ENCODE data around the gene DBH. TPM values are rescaled to one million over a fixed set of nuclear protein-coding genes. Genes with fewer than 3 reads are reported as not detected.
"Not testable (repeated sequence)": the region's sequence is repeated elsewhere in the genome, so short reads cannot be mapped to it uniquely, and the experiment has no call there.

Gene DBH
- total RNA-seq, 1 experiment from 2014 or later: not detected

DNA sequence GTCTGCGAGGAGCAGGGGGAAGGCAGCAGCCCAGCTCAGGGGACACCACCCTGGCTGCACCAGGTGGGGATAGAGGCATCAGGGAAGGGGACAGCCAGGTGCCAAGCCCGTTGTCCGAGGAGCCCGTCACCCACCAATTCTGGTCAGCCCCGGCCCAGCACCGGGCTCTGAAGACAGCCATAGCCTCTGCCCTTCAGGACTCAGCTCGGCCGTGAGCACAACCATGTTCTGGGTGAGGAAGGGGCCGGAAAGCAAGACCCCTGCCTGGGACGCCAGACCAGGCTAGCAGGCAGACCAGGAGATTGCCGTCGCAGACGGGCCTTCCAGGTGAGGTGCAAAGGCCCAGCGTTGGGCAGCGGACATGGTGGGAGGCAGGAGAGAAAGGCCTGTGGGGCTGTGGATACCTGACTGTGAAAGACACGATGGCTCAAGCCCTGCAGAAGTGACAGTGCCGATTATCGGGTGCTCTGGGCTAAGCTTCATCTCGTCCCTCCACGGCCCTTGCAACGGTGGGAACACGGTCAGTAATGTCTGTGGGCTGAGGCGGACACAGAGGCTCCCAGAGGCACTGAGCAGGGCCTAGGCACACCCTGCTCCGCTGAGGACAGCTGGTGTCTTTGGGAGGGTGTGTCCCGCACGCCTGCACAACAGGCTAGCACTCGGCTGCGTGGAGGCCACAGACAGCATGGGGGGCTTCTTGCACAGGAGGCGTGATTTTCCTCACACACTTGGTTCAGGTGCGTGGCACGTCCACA lies 36.5 kb downstream of the DBH start:
- intact Hi-C loops (cut with micrococcal nuclease; ENCODE audit: unreplicated experiment): no loop called here
- DNase-seq (ENCODE audit: low spot score): no peak
- Histone ChIP-seq H3K27me3 (replicated peaks; ENCODE audit: insufficient read depth, low read depth, low read length, poor library complexity) (no peaks in the 10 kb centered on the region), H3K4me3 (ENCODE audit: low read depth, low read length, poor library complexity, severe bottlenecking) (no peak overlapping the region), H3K9me3 (ENCODE audit: low read depth, low read length, poor library complexity, severe bottlenecking) (no peaks in the 10 kb centered on the region), H3K4me1 (ENCODE audit: insufficient read depth, low read length, poor library complexity, severe bottlenecking) (no peaks in the 10 kb centered on the region), H3K36me3 (ENCODE audit: insufficient read depth, low read length, poor library complexity, severe bottlenecking) (no peaks in the 10 kb centered on the region), H3K27ac (ENCODE audit: low read depth, low read length, poor library complexity, severe bottlenecking) (no peak overlapping the region)
- TF ChIP-seq CTCF (conservative IDR thresholded peaks at IDR 0.05; ENCODE audit: low read depth, low read length) (no peak), EZH2 (IDR thresholded peaks at IDR 0.05; ENCODE audit: borderline replicate concordance, low read depth, low read length, poor library complexity, severe bottlenecking) (no peak)
- no TSS peak for BruUV-seq (replicated peaks)
- CTCF ChIA-PET: no interaction called here
- POLR2A ChIA-PET (ENCODE audit: low non-redundant PET): no interaction called here

DNA sequence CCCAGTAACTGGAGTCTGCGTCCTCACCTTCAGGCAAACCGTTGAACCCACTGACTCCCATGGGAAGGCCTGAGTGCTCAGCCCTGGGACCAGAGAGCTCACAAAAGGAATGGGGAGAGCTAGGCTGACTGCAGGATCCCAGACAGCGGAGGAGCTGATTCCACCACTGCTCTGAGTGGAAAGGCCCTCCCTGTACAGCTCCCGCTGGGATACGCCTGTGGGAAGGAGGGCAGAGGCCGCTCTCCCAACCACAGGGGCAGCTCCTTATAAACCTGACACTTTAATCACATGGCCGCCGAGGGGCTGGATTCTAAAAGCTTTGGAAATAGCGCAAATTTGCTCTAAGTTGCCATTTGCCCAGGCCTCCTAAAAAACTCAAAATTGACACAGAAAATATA lies 37.1 kb downstream of the DBH start:
- POLR2A ChIA-PET (ENCODE audit: low non-redundant PET): no interaction called here
- CTCF ChIA-PET: no interaction called here
- no TSS peak for BruUV-seq (replicated peaks)
- intact Hi-C loops (cut with micrococcal nuclease; ENCODE audit: unreplicated experiment): no loop called here
- H3K27me3 ChIP-seq (replicated peaks; ENCODE audit: insufficient read depth, low read depth, low read length, poor library complexity): no peaks in the 10 kb centered on the region
- H3K4me3 ChIP-seq (ENCODE audit: low read depth, low read length, poor library complexity, severe bottlenecking): no peak overlapping the region
- H3K36me3 ChIP-seq (ENCODE audit: insufficient read depth, low read length, poor library complexity, severe bottlenecking): no peaks in the 10 kb centered on the region
- H3K27ac ChIP-seq (ENCODE audit: low read depth, low read length, poor library complexity, severe bottlenecking): no peak overlapping the region
- TF ChIP-seq EZH2 (IDR thresholded peaks at IDR 0.05; ENCODE audit: borderline replicate concordance, low read depth, low read length, poor library complexity, severe bottlenecking) (no peak), CTCF (conservative IDR thresholded peaks at IDR 0.05; ENCODE audit: low read depth, low read length) (no peak)
- H3K4me1 ChIP-seq (ENCODE audit: insufficient read depth, low read length, poor library complexity, severe bottlenecking): no peaks in the 10 kb centered on the region
- no peaks in the 10 kb centered on the region for H3K9me3 ChIP-seq (ENCODE audit: low read depth, low read length, poor library complexity, severe bottlenecking)
- no peak for DNase-seq (ENCODE audit: low spot score)

- CTCF ChIA-PET: no interaction called here
Measured at GRCh38 chr9:133674091-133674490, 37.9 kb downstream of the DBH start.

GRCh38 chr9:133675796-133676195 lies 39.6 kb downstream of the DBH start:
- intact Hi-C loops (cut with micrococcal nuclease; ENCODE audit: unreplicated experiment); BruUV-seq (replicated peaks): not testable (repeated sequence)

More at GRCh38 chr9:133674091-133674490, 37.9 kb downstream of the DBH start:
- no TSS peak for BruUV-seq (replicated peaks)
- H3K4me3 ChIP-seq (ENCODE audit: low read depth, low read length, poor library complexity, severe bottlenecking): no peak overlapping the region
- H3K27me3 ChIP-seq (replicated peaks; ENCODE audit: insufficient read depth, low read depth, low read length, poor library complexity): no peaks in the 10 kb centered on the region
- intact Hi-C loops (cut with micrococcal nuclease; ENCODE audit: unreplicated experiment): no loop called here
- H3K36me3 ChIP-seq (ENCODE audit: insufficient read depth, low read length, poor library complexity, severe bottlenecking): no peaks in the 10 kb centered on the region
- no peaks in the 10 kb centered on the region for H3K9me3 ChIP-seq (ENCODE audit: low read depth, low read length, poor library complexity, severe bottlenecking)
- H3K27ac ChIP-seq (ENCODE audit: low read depth, low read length, poor library complexity, severe bottlenecking): no peak overlapping the region
- POLR2A ChIA-PET (ENCODE audit: low non-redundant PET): no interaction called here
- TF ChIP-seq EZH2 (IDR thresholded peaks at IDR 0.05; ENCODE audit: borderline replicate concordance, low read depth, low read length, poor library complexity, severe bottlenecking): no peak
- no peak for TF ChIP-seq CTCF (conservative IDR thresholded peaks at IDR 0.05; ENCODE audit: low read depth, low read length)
- no peaks in the 10 kb centered on the region for H3K4me1 ChIP-seq (ENCODE audit: insufficient read depth, low read length, poor library complexity, severe bottlenecking)
- no peak for DNase-seq (ENCODE audit: low spot score)

More at GRCh38 chr9:133675796-133676195, 39.6 kb downstream of the DBH start:
- H3K9me3 ChIP-seq (ENCODE audit: low read depth, low read length, poor library complexity, severe bottlenecking); H3K4me3 ChIP-seq (ENCODE audit: low read depth, low read length, poor library complexity, severe bottlenecking); POLR2A ChIA-PET (ENCODE audit: low non-redundant PET); H3K4me1 ChIP-seq (ENCODE audit: insufficient read depth, low read length, poor library complexity, severe bottlenecking); H3K27ac ChIP-seq (ENCODE audit: low read depth, low read length, poor library complexity, severe bottlenecking); DNase-seq (ENCODE audit: low spot score); H3K36me3 ChIP-seq (ENCODE audit: insufficient read depth, low read length, poor library complexity, severe bottlenecking); CTCF ChIA-PET; H3K27me3 ChIP-seq (replicated peaks; ENCODE audit: insufficient read depth, low read depth, low read length, poor library complexity): not testable (repeated sequence)
